Left hindlimb (tissue), 1 donor: Measurements from ENCODE around the gene ASTL.
"Not testable (repeated sequence)": the region's sequence is repeated elsewhere in the genome, so short reads cannot be mapped to it uniquely, and the experiment has no call there.

Source experiments
- DNase-seq: peaks from one replicate; pipeline ENCODE4 v3.0.0-alpha.2; 2018

ASTL gene

DNA sequence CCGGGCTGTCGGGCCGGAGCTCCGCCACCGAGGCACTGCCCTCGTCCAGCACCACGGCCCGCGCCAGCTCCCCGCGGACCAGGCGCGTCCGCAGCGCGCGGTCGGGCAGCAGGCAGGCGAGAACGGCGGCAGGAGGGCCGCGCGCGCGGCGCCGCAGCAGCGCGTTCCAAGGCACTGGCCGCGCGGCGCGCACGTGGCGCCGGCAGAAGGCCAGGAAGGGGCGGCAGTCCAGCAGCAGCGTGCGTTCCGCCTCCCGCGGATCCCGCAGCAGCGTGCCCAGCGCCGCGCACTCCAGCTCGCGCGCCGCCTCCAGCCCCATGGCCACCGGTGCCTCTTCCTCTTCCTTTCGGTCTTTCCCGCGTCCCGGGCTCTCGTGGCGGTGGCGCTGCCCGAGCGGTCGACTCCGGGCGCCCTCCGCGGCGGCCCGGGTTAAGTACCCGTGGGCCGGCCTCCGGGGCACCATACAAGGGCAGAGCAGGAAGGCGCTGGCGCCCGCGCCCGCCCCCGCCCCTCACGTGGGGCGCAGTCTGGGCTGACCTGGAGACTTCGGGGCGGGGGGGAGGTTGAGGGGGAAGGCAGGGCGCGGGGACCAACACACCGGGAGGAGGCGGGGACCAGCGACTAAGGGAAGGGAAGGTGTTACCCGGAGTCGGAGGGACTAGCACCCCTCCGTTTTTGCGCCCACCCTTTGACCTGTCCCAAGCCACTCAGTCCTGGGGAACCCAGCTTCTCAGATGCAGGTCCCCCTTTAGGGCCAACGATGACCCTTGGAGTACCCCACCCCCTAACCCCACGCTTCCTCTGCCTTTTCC lies 6.9 kb upstream of the ASTL start, which contains the start of gene DUSP2:
TSS of gene DUSP2 (minus strand) at position 405 of the 812 bp plus-strand sequence. CDS start at position 319, 86 bp downstream.
- DNase-seq, result peak; percentile 83

DNA sequence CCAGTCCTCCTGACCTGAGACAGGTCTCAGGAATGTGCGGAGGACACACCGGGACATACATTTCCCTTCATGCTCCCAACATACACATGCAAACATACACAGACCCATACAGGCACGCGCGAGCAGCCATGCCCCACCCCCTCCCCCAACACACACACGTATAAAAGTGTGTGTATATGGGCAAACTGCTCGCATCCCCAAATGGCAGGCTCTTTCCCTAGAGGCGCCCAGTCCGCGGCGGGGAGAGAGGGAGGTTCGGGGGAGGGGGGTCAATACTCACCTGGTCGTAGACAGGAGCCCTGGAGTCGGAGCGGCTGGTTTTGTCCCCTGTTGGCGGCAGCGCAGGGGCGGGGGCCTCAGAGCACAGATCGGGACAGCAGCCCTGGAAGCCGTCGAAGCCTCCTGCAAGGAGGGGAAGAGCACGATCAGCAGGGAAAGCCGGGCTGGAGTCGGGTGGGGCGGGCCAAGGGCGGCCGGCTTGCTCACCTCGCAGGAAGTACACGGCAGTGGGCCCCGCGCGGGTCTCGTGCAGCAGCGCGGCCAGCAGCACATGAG lies 6.3 kb upstream of the ASTL start:
- peak; percentile 38 for DNase-seq

DNA sequence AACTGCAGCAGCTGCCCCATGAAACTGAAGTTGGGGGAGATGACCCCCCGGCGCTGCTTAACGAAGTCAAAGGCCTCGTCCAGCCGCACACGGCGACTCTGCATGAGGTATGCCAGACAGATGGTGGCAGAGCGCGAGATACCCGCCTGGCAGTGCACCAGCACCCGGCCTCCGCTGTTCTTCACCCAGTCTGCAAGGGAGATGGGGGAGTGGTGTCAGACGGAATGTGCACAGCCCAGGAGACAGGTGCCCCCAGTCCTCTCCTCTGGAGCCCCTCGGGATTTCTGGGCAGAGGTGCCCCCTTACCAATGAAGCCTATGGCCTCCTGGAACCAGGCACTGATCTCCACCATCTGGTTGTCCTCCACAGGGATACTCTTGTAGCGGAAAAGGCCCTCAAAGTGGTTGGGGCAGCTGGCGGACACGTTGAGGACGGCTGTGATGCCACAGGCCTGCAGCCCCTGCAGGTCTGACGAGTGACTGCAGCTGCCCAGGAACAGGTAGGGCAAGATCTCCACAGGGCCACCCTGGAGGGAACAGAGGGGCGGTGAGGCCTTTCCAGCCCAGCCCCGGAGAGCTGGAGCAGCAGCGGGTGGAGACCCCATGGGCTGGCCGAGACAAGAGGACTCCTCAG lies 5.7 kb upstream of the ASTL start:
- peak; percentile 28 for DNase-seq

DNA sequence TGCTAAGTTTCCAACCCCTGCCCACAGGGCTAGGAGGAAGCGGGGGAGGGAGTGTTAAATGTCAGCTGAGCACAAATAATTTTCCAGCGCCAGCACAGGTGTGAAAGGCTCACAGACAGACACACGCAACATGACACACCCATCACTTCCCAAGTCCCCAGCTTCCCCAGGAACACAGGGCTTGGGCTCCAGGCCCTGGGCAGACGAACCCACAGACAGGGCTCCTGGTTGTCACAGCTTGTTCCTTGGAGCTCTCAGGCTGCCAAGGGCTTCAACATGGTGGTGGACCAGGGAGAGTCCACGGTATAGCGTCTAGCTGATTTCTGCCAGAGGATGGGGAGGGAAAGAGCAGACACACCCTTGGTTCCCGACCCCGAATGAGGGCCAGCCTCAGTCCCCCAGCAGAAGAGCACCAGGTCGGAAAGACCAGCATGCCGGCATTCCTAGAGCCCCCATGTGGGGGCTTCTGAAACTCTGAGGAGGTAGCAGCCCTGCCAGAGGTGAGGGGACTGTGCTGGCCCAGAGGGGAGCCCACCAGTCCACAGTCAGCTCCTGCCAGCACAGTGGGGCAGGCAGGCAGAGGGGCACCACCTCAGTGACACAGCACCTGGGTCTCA lies 5.0 kb upstream of the ASTL start:
- peak; percentile 22 for DNase-seq

DNA sequence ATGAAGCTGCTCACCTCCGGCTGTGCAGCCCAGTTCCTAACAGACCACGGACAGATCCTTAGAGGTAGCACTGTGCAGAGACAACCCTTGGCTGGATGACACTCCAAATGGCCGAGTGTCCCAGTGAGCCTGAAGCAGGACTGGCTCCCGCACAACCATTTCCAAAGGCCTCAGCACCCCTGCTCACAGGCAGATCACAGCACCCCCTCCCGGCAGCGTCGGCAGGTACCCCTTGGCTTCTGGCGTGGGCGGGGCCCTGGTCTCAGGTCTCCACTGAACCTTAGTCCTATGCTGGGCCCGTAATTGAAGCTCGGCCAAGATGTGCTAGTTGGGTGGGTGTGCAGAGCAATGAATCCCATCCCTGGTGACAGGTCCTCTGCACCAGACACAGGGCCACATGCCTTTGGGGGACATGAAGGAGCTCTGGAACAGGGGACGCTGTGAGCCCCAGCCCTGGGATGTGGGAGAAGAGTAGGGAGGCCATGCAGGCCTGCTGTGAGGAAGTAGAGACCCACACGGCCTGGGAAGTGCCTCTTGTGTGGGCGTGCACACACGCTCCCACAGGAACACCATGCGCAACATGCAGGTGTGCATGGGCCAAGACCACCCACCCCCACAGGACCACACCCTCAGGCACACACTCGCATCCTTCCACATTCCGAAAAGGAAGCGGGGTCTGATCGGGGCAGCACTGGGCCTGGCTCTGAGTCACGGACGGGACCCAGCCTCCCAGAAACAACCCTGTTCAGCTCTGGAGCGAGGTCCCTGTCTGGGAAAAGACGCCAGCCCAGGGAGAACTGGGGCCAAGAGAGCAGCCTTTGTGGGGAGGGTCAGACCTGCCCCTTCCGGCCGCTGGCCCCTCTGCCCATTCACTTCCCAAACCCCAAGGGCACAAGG lies 4.2 kb upstream of the ASTL start:
- peak; percentile 23 for DNase-seq

DNA sequence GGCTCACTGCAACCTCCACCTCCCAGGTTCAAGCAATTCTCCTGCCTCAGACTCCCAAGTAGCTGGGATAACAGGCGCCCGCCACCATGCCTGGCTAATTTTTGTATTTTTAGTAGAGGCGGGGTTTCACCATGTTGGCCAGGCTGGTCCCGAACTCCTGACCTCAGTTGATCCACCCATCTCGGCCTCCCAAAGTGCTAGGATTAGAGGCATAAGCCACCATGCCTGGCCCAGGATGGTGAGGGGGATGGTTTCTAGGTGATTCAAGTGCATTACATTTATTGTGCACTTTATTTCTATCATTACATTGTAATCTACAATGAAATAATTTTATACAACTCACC lies 3.3 kb upstream of the ASTL start:
- not testable (repeated sequence) for DNase-seq

DNA sequence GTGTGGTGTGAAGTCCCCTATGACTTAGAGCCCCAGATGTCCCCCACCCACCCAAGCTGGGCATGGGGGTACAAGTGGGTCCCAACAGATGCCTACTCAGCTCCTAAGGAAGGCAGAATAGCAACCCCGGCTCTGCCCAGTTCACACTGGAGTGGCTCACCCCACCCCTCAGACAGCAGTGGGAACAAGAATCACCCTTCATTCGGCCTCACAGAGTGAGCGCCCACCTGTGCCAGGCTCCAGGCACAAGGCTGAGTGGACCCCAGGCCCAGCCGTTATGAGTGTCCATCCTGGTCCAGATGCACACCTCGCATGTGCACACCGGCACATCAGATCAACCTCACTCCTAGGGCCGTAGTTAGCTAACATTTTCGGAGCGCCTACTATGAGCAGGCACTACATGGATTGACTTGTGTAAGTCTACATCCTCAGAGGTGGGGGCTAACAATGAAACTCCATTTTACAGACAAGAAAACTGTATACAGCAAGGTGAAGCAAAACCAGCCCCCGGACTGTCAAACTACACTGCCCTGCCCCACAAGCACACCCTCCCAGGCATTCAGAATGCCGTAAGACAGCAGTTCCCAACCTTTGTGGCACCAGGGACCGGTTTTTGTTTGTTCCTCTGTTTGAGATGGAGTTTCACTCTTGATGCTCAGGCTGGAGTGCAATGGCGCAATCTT lies 2.8 kb upstream of the ASTL start:
- DNase-seq, result peak; percentile 25

DNA sequence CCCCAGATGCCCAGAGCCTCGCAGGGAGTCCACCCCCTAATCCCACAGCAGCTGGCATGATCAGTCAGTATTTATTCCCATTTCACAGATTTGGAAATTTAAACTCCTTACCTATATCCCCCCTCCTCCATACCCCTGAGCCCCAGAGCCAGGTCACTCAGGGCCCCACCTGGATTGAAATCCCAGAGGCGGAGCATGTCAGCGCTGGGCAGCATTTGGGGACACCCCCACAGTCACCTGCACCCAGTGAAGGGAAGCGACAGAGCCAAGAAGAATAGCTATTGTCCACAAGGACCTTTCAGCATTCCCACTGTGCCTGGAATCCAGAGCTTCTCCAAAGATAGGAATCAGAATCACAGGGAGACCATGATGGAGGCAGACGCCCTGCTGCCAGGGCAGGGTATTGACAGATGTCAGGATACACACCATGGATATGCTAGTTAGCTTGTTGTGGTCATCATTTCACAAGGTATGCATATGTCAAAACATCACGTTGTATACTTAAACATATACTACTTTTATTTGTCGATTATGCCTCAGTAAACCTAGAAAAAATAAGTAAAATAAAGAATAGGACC lies 968 bp upstream of the ASTL start:
- DNase-seq, result no peak

DNA sequence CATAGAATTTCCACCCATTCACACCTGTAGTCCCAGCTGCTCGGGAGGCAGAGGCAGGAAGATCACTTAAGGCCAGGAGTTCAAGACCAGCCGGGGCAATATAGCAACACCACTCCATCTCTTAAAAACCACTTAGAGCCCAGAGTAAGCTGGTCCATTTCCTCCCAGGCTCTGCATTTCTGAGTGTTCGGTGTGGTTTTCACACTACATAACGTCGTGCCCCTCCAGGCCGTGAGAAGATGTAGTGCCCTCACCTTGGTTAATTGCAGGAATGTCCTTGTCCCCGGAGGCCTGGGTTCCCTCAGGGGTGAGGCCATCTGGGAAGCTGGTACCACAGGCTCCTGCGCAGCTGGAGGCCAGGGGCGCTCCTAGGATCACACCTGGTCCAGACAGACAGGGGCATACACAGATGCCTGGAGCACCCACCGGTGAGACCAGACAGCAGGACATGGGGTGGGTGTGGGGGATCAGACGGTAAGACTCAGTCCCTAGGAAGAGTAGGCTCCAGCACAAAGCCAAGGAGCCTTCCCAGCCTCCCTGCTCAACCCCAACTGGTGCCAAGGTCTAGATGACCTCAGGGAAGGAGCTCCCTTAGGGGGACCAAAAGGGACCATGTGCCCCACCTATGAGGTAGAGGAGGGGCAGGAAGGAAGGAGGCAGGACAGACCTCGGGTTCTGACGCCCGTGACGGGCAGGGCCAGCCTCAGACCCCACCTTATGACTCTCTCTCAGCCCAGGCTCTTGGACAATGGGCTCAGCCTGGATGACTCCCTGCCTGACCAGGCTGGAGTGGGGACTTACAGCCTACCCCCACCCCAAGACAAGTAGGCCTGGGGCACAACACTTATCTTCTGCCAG lies 752 bp downstream of the ASTL start:
- peak; percentile 22 for DNase-seq

DNA sequence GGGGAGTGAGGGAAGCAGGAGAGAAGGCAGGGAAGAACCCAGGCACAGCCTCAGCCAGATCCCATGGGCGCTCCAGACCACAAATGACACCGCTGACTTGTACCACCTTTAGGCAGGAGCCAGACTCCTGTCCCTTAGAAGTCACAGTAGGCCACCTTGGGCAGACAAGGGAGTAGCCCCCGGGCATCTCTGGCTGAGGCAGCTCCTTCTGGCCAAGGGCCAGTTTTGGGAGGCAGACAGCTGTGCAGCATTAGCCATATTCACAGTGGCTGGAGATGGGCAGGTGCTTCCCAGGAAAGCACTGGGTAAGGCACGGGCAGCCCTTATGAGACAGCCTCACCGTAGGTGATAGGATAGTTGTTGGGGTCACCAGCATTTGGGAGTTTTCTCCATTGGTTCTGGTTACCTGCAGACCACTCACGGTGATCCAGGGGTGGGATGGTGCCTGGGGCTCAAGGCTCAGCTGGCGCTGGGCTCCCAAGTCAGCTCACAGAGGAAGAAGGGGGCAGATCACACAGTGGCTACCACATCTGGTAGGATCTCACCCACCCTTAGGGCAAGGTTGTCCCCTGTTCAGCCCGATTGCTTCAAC lies 2.1 kb downstream of the ASTL start:
- no peak for DNase-seq

DNA sequence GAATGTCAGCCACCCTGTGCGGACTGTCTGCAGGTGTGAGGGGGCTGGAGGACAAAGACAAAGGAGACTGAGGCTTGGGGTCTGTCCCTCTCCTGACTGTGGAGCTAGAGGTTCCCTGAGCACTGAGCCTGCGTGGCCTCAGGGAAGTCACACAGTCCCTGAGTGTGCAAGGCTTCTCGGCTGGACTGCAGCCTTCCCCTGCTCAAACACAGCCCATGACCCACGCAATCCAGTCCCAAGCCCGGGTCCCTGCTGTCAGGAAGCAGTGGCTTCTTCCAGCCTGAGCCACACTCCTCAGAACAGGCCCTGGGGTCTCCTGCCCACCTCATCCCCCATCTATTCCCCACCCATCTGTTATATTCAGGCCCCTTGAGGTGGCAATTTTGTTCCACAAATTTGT lies 2.7 kb downstream of the ASTL start:
- DNase-seq, result no peak

DNA sequence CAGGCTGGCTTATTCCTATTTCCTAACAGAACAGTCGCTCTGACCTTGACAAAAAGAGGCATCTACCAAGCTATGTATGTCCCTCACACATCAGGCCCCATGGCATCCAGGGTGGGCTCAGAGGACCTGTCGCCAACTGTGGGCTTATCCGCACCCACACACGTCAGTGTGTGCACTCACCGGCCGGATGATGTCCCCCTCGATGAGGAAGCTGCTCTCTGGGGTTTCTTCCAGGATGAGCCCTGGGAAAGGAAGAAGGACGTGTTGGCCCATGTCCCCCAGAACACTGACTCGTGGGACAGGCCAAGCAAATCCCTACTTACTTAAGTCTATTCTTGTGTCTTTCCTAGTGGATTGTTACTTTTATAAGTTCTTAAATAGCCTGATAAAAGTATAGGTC lies 3.1 kb downstream of the ASTL start:
- DNase-seq, result no peak

DNA sequence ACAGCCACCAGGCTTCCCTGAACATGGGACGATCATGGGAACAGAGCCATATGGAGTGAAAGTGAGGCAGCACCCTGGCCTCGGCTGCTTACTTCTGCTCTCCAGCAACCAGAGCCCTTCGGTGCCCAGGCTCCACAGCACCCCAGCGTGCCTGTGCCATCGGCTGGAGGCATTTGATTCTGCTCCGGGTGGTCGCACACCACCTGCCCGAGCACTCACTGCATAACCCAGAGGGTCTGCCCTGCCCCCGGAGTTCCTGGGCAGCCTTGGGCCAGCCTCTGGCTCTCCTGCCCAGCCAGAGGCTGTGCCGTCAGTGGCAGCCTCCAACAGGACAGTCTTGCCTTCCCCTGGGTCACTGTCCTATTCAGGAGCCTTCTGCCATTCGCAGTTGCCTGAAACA lies 3.9 kb downstream of the ASTL start:
- DNase-seq, result no peak

DNA sequence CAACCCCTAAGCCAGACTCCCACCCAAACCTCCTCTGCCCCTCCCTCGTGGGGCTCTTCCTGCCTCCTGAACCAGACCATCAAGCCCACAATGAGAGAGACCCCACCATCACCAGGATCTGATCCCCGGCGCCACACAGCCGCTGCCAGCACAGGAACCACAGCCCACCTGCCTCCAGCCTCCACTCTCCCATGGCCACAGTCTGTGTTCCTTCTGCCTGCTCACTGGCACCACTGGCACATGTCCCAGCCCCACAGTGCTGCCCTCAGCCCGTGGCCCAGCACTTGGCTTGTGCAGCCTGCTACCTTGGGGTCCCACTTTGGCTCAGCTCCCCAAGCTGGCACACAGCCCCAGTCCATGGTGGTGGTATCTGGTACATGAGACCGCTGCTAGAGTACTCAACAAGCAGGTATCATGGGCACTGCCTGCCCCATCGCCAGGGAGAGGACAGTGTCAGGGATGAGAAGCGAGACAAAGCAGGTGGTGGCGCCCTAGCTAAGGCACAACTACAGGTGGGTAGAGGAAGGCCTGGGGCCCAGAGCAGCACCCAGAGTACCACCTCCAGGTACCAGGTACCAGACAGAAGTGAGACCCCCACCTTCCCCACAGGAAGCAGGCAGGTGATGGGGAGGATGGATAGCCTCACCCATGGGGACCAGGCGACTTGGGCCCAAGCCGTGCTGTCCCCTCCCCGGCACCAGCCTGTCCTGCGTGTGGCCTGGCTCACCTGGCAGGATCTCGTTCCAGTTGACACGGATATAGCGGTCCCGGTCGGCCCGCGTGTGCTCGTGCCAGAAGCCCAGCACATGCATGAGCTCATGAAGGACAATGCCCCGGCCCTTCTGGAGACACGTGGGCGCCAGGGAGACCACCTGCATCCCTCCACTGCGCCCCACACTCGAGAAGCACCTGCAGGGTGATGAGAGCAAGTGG lies 6.2 kb downstream of the ASTL start:
- no peak for DNase-seq

DNA sequence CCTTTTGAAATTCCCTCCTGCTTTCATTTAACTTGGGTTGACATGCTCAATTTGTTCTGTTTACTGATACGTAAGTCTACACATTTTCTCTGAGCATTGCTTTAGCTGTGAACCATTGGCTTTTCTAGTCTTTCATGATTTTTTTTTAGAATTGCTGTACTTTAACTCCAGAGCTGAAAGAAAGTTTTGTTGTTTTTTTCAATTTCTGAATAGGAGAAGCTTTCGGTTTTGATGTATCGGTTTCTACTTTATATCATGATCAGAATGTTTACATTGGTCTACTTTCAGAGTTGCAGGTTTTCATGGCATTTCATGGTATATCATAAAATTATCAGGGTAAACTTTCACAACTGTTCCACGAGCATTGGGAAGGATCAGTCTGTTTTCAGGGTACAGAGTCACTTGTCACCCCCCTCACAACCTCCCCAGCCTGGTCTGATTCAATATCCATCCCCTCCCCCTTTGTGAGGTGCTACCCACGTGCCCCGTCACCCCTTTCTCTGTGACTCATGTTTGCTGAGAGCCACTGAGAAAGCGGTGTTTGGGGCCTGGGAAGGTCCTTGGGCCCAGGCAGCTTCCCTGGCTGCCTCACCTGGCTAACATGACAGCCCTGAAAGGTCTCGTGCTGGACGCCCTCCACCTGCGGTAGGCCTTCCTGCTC lies 7.0 kb downstream of the ASTL start:
- DNase-seq, result no peak

DNA sequence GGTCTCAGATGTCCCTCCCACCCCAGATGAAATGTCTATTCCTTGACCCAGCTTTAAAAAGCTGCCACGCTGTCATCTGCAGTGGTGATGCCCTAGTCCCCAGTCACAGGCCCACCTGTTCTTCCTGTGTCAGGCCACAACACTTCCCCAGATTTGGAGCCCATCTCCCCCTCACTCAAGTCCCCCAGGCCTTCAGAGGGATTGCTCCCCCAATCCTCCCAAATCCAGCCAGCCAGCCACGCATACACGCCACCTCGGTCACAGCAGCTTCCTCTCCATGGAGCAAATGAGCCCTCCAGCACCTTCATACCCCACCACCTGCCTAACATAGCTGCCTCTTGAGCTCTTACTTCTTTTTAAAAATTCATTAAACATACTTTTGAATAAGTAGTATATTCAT lies 7.8 kb downstream of the ASTL start:
- DNase-seq, result no peak

DNA sequence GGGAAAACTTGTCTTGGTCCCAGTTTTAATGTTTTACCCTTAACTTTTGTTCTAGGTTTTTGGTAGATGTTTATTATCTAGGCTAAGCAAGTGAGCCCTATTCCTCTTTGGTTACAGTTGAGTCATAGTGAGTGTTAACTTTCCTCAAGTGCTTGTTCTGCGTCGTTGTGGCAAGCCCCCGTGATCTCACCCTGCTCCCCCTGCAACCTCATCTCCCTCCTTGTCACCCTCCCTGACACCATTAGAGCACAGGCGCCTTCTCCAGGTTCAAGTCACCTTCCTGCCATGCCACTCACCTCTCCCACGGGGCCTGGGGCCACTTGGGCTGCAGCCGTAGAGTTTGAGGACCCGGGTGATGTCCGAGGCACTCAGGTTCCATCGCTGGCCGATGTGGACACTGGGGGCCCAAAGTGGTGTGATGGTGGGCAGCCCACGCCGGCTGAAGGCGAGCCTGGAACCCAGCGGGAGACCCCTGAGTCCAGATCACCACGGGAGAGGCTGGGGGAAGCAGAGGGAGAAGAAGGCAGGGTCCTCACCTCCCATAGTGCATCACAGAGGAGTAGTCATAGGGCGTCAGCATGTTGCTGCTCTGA lies 8.7 kb downstream of the ASTL start:
- DNase-seq, result no peak

DNA sequence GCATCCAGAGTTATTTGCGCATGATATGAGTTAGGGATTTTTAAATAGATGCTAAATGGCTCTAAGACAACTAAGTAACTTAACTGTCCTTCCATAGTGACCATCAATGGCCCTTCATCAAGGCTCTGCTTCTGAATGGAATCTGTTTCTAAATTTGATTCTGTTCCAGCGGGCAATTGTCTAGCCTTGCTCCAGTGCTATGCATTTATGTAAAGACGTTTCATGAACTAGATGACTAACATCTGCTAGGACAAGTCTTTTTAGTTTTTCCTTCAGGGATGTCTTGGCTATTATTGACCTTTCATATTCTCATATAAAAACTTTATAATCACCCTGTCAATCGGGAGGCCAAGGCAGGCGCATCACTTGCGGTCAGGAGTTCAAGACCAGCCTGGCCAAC lies 9.8 kb downstream of the ASTL start:
- no peak for DNase-seq
